Adrenal gland (tissue), 5 donors: ENCODE results near the gene PRKAR2A.

Source experiments
- CTCF ChIP-seq, 6 experiments: fragments of 450-650 bp in 4 of 6; fragments of 200-600 bp in 2 of 6; sonication (generic) in 1 of 6; IDR thresholded peaks; 1 replicate in 5 of 6; 2 replicates in 1 of 6; pipeline versions ENCODE4 v1.5.1 to v1.8.0; 2016 to 2021; ENCODE audit warnings: antibody characterized with exemption in 6 of 6, mild to moderate bottlenecking in 2 of 6, moderate library complexity in 1 of 6
- POLR2A ChIP-seq, 2 donors: fragments of 450-650 bp; IDR thresholded peaks; one replicate each; pipeline ENCODE4 v1.6.1; 2017; ENCODE audit warnings: antibody characterized with exemption in 2 of 2, mild to moderate bottlenecking in 2 of 2, moderate library complexity in 1 of 2
- donor health status: DM: no; HTN: no; CAD: no.

GRCh38 chr3:48858709-48859108 is 11.0 kb upstream of the PRKAR2A start:
- TF ChIP-seq CTCF (IDR thresholded peaks at IDR 0.05) (no peak), POLR2A (IDR thresholded peaks at IDR 0.05) (no peak)
